Stimulated activated CD4-positive, alpha-beta T cell treated with anti-CD3 and anti-CD28 coated beads, Interleukin-4, amount 100 ng/mL, for 48 hours (primary cell): Measurements from ENCODE around the gene FAT2.
"Not testable (repeated sequence)": the region's sequence is repeated elsewhere in the genome, so short reads cannot be mapped to it uniquely, and the experiment has no call there.

Experiments used
- DNase-seq, 2 donors: peaks; one replicate each; pipeline ENCODE4 v3.0.0-alpha.2; 2020; ENCODE audit warnings: low read depth in 2 of 2

The FAT2 gene

DNA sequence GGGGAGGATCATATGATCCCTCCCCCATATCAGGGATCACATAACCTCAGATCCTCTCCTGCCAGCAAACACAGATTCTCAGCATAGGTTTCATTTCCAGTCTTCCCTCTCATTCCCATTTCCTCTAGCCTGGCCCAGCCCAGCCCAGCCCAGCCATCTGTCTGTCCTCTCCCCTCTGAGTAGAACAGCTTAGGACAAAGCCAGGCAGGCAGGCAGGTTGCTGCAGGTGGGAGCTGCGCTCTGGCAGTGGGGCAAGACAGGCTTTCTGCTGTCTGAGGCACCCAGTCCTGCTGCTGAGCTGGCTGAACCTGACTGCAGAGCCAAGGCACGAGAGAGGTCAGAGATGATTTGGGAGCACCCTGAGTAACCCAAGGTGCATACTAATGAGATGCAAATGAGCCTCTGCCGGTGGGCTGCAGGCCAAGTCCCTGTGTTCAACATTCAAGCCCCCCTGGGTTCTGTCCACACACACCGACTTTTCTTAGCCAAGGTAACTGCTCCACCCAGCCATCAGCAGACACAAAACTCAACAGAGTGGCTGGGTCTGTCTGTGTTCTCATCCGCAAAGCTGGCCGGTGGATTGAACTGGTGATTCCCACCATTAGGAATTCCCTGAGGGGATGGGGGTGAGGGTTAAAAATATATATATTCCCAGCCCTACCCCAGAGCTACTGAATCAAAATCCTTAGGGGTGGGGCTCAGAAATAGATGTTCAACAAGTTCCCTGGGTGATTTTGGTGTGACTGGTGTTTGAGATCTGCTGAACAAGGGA lies 9.1 kb downstream of the FAT2 start:
- no peak for DNase-seq

DNA sequence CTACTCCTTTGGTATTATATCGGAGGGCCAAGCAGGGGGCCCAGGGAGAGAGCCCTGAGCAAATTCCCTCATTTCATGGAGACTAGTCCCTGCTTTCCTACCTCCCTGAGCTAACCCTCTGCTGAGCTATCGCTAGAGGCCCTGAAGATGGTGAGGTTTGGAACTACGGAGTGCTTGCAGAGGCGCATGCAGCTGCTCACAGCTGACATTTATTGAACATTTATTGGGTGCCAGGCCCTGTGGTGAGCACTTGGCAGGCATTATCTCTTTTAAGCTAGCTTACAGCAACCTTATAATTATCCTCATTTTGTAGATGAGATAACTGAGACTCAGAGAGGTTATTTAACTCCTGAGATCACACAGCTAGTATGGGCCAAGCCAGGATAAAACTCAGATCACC lies 9.8 kb downstream of the FAT2 start:
- DNase-seq, result no peak

DNA sequence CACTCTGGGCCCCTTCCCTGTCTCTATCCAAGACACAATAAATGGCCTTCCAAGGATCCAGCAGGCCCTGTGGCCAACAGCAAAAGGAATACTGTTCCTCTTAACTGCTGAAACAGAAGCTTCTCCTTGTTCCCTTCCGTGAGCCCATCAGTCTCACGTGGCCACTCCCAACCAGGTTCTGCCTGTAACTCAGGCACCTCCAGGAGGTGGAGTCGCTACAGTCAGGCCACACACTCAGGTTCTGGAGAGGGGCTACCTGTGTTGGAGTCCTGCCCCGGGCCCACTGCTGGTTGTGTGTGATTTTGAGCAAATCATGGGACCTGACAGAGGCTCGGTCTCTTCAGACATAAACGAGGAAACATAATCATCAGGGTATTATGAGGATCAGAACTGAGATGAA lies 10.3 kb downstream of the FAT2 start:
- DNase-seq, result no peak

DNA sequence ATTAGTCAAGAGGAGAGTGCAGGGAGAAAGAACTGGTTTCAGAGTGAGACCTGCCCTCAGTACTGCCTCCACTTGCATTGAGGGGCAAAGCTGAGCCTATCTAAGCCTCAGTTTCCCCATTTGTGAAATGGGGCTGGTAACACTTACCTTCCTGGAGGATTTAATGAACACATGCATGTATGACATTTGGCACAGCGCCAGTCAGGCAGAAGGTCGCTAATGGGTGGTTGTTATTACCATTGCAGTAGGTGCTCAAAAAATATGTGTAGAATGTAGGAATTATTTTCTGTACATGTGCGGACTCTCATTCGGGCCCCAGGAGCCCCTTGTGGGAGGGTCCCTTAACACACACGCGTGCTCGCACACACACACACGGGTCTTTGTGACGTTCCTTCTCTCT lies 10.9 kb downstream of the FAT2 start:
- DNase-seq, result no peak

DNA sequence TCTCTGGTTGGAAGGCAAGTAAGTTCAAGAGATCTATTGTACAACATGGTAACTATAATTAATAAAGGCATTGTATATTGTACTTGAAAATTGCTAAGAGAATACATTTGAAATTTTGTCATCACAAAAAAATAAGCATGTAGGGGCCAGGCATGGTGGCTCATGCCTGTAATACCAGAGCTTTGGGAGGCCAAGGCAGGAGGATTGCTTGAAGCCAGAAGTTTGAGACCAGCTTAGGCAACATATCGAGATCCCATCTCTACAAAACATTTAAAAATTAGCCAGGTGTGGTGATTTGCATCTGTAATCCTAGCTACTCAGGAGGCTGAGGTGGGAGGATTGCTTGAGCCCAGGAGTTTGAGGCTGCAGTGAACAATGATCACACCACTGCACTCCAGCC lies 12.0 kb downstream of the FAT2 start:
- DNase-seq, result not testable (repeated sequence)

DNA sequence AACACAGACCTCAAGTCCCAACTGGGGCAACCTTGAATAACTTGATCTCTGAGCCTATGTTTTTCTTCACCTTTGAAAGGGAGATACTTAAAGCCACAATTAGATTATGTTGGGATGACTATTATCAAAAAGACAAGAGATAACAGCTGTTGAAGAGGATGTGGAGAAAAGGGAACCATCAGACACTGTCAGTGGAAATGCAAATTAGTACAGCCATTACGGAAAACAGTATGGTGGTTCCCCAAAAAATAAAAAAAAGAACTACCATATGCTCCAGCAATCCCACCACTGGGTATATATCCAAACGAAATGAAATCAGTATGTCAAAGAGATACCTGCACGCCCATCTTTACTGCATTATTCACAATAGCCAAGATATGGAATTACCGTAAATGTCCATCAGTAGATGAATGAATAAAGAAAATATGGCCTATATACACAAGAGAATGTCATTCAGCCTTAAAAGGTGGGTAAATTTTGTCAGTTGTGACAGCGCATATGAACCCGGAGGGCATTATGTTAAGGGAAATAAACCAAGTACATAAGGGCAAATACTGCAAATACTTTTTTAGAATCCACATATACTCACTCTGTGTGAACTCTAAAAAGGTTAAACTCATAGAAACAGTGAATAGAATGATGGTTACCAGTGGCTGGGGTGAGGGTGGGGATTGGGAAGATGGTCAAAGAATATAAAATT lies 12.7 kb downstream of the FAT2 start:
- no peak for DNase-seq

DNA sequence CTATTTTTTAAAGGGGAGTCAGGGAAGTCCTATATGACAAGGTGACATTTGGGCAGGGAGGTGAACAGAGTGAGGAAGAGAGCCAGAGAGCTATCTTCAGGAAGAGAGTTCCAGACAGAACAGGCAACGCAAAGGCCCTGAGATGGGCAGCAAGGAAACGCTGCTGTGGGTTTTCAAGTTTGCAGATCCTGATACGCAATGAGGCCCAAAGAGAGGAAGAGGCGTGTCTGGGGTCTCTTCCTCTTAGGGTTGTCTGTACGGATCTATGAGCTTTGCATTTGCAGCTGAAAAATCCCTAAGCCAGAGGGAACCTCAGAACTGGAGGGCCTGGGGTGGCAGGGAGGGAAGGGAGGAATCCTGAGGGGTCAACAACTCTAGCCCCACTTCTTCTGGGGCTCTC lies 13.6 kb downstream of the FAT2 start:
- DNase-seq, result no peak

DNA sequence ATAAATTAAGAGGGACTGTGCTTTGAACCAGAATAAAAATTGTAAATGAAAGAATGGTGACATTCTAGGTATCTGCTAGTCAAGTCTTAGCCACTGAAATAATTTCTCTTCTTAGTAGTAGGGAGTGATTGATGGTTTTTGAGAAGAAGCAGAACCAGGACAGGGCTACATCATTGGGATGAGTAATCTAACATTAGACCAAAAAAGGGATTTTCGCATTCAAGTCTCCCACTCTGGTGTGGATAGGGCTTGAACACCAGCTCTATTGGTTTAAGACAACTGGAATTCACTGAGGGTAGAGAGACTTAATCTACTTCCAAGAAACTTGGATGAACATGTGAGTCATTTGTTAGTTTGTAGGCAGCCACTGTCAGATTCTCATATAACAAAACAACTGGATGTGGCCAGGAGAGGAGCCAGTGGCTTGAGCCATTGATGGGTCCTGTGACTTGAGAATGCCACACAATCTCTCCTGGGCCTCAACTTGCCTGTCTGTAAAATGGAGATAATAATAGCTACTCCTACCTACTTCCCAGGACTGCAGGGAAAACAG lies 16.6 kb downstream of the FAT2 start:
- DNase-seq, result no peak

DNA sequence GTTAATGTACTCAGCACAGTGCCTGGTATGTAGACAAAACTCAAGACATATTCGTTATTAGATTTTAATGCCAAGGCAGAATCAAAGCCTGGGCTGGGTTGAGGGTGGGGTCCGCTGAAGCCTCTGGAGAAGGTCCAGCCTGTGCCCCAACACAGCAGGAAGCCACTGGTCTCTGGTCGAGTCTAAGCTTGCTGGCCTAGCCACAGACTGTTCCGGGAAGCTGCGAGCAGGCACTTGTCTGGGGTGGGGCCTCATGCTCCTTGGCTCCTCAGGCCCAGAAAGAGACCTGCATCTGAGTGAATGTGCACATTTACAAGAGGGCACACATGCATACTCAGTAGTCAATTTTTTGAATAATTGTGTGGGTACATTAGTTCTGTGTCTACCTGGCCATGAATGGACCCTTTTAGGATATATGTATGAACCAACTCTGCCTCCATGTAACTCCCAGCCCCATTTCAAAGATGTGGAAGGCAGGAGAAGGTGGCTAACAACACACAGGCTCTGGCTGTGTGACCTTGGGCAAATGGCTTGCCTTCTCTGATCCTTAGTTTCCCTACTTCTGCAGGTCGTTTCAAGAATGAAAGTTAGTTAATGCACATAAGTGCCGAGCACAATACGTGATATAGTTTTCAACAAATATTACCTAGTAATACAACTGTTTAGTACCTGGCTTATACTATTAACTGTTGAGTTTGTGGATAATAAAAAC lies 18.3 kb downstream of the FAT2 start:
- DNase-seq, result no peak

DNA sequence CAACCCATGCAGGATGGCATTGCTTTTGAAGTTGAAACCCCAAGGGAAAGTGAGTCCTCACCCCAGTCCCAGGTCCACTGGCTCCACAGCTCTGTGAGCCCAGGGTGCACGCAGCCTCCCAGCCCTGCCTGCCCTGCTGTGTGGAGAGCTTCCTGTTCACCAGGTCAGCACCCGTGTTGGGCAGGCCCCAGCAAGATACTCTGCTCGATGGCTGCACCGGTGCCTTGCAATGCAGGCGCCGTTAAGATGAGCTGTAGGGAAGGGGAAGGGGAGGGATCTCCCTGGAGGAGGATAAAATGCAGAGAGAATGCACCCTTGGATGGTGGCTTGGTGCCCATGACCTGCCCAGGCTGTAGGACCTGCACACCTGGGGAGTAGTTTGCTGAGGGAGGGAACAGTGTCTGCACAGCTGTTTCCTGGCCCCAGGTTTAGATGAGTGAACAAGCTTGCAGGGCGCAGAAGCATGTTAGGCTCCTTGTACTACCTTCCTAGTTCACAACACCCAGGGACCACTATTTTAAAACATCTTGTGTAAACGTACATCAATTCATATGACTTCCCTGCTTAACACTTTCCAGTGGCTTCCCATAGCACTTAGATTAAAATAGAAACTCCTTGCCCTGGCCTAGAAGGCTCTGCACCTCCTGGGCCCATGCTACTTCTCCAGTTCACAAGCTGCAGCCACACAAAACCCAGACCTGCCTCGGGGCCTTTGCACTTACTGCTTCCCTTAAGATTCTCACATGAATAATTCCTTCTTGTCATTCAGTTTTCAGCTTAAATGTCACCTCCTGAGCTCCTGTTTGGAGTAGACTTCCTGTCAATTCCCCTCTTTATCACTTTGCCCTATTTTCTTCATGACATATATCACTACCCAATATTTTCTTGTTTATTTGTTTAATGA lies 19.6 kb downstream of the FAT2 start:
- DNase-seq, result no peak

DNA sequence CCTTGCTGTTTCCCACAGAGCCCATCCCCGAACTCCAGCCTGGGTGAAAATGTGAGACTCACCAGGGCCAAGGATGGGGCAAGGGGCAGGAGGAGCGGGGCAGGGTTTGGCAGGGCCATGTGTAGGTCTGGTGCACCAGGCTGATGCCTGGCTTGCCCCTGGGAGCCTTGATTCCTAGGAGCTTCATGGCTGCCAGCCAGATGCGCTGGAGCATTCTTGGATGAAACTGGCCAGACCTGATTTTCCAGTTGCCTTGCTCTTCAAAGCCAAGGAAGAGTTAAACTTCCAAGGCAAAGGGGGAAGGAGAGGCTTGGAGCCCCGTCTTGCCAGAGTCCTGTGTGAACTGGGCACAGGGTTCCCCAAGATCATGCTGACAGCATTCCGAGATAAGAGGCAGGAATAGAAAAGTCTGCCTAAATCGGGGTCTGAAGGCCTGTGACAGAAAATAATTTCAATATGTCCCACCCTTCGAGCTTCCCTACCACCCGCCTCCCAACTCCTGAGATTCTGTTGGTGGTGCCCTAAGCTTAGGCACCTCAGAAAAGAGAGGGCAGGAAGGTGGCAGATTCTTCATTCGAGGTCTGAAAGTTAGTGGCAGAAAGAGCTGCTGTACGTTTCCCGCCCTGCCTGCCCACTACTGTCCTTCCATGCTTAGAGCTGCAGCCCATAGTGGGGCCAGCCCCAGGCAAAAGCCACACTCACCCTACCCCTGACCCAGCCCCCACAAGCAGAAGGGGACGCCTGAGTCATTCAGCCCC lies 20.4 kb downstream of the FAT2 start:
- DNase-seq, result no peak

DNA sequence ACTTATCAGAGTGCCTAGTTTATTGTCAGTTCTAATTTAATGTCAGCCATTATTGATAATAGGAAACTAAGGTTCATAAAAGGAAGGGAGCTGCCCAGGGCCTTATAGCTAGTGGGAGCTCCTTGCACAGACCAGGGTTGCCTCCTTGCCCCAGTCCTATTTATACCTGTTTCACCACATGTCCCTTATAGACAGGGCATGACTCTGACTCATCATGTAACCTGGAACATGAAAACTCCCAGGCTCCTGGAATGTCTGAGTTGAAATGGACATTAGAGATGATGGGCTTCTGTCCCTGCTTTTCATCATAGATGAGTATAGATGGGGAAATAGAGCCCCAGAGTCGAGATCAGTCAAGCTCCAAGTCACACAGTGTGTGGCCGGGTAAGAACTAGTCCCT lies 21.1 kb downstream of the FAT2 start:
- no peak for DNase-seq

DNA sequence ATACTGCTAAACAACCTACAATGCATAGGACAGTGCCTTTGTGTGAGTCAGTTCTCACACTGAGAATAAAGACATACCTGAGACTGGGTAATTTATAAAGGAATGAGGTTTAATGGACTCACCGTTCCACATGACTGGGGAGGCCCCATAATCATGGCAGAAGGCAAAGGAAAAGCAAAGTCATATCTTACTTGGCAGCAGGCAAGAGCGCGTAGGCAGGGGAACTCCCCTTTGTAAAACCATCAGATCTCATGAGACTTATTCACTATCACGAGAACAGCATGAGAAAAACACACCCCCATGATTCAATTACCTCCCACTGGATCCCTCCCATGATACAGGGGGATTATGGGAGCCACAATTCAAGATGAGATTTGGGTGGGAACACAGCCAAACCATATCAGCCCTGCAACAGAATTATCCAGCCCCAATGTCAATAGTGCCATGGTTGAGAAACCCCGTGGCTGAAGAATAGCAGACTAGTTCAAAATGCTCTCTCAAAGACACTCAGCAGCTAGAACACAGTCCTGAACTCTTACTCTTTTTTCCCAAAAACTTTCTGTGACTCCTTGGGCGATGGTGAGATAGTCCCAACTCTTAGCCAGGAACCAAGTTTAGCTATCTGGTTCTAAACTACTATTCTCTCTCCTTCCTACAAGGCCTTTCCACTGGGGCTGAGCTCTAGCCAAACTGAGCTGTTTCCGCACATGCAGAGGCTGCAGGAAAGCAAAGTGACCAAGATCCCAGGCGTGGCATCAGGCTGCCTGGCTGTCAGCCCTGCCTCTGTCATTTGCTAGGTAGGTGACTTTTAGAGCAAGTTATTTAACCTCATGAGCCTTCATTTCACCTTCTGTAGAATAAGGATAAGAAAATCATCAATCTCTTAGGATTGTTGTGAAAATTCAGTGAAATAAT lies 21.7 kb downstream of the FAT2 start:
- peak; percentile 6 to 7 for DNase-seq

DNA sequence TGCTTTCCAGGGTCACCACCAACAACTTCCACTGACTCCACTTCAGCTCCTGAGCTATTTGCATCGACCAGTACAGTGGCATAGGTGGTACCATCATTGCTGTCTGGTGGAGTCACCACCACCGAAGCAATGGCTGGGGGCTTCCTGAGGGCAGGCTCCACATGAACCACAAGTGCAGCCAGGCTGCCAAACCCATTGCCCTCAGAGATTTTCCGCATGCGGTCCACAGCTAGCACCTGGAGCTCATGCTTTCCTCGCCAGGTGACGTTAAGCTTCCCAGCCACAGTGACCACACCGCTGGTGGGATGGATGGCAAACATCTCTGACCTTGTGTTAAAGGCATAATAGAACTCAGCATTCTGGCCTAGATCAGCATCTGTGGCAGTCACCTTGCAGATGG lies 23.1 kb downstream of the FAT2 start:
- no peak for DNase-seq

DNA sequence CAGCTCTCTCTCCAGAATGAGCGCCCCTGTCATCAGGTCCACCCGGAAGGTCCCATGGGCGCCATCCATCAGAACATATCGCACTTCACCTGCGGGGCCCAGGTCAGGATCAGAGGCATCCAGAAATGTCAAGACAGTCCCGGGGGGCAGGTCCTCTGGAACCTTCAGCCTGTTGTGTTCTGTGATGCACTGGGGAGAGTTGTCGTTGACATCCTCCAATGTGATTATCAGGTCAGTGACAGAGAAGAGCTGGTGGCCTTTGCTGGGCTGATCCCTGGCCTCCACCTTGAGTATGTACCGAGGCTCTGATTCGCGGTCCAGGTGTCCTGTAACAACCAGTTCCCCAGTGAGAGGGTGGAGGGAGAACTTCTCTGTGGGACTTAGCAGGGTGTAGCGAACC lies 25.2 kb downstream of the FAT2 start:
- no peak for DNase-seq

DNA sequence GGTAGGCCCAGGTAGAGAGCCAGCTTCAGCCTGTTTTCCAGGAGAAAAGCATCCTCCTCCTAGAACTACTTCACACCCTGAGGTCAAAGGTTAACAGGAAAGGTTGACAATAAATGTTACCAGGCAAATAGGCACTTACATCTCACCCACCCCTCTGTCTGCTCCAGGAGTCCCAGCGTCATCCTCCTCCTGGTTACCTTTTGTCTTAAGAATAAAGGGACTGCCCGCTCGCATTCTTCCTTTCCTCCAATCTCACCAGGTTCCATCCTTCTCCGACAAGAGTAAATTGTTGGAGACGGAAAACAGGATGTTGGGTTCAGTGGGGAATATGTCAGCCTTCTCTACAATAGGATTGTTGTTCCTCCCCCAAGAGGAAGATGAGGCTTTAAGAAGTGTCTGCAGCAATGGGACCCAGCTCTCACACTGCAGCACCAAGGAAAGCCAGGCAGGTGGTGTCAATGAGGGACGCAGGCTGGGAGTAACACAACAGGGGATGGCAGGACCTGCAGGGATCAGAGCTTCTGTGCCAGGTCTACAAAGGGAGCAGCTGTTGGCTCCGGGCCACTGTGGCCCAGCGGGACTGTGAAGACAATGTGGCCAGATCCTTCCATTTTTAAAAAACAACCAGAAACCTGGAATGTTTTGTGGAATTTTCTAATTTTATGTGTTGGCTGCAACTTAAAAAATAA lies 29.0 kb downstream of the FAT2 start:
- DNase-seq, result no peak

DNA sequence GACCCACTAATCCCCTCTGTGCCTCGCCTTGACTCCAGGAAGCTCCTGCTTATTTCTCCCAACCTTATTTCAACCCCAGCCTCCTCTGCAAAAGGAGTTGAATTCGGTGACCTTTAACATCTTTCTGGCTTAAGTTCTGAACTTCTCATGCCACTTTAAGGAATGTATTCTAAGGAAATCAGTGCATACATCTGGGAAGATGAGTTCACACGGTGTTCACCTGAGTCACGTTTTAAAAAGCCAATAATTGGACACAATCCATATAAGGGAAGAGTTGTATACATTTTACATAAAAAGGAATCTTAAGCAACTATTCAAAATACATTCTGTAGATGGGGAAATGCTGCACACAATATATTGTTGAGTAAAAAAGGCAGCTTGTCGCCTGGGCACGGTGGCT lies 33.2 kb downstream of the FAT2 start:
- DNase-seq, result no peak

DNA sequence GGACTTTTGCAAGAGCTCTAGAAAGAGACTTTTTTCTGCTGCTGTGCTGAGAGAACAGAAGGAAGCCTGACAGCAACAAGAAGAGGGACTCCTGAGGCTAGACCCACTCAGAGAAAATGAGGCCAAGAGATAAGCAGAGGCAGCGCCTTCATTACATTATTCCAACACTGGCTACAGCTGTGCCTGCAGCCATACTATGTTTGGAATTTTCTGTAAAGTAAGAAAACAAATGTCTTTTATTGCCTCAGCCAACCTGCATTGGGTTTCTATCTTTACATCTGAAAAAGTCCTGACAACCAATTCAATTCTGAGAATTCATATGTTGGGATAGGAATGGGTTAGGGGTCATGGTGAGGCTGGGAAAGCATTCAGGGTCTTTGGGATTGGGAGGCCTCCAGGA lies 33.7 kb downstream of the FAT2 start:
- no peak for DNase-seq

DNA sequence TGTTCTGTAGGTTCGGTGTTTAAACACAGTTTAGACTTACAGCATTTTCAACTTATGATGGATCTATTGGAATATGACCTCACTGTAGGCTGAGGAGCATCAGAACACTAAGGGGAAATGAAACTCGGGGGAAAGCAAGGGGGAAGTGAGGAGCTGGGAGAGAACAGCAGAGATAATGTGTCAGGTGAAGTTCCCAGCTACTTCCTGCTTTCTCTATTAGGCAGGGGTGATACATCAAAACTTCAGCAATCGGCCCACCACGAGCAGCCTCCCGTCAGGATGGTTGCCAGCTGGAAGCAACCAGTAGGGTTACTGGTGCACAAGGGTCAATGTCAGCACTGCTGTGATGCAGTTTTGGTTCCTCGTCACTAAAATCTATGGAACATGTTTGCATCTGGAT lies 34.3 kb downstream of the FAT2 start:
- no peak for DNase-seq
